Measurements from ENCODE around the gene PLCE1.
A peak's percentile ranks its signal among the peaks of the same experiment; 100 is the strongest.
"Not testable (repeated sequence)": the region's sequence is repeated elsewhere in the genome, so short reads cannot be mapped to it uniquely, and the experiment has no call there.

The PLCE1 gene

GRCh38 chr10:93993782-93994437 lies at the start of gene PLCE1:
Gene PLCE1 (plus strand): TSS chr10:93993931. CDS start chr10:94031047, 37,116 bp downstream.
- DNase-seq (ENCODE audit: low read depth): no peak

- DNase-seq (ENCODE audit: low read depth): no peak
These were observed 47.9 kb upstream of the PLCE1 start for GRCh38 chr10:93945819-93946218.

- peak; percentile 82 for DNase-seq (ENCODE audit: low read depth)
These were observed 46.7 kb upstream of the PLCE1 start for GRCh38 chr10:93947055-93947454.

DNA sequence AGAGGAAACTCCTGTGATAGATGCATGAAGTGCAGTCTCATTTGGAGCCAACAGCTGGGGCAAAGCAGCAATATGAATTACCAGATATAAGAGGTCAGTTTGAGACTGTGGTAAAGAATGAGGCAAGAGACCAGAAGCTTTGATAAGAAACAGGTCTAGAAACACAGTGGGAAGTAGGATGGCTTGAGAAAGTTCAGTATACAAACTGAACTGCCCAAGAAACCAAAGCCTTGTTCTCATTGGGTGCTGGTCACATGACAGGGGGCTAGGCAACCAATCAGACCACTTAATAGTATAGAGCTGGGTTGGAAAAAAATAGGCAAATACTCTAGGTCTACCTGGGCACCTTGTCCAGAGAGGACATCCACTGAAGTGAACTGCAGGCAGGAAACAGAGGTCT lies 46.2 kb upstream of the PLCE1 start:
- DNase-seq (ENCODE audit: low read depth): no peak

DNA sequence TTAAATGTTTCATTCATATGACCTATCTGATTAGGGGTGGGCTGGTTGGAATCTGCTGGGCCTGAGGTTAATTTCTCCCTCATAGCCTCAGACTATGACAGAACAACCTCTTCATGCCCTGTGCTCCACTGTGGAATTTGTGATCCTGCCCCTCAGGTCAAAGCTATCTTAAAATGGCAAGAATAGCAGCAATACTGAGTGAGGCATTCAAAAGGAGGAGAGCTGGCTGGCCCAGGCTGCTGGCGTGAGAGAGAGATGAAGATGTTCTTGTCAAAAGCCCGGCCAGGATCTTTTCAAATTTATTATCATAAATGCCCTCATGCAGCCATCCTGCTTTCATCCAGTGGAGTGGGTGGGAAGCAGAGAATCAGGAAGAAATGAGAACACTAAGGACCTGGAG lies 41.8 kb upstream of the PLCE1 start:
- no peak for DNase-seq (ENCODE audit: low read depth)

DNA sequence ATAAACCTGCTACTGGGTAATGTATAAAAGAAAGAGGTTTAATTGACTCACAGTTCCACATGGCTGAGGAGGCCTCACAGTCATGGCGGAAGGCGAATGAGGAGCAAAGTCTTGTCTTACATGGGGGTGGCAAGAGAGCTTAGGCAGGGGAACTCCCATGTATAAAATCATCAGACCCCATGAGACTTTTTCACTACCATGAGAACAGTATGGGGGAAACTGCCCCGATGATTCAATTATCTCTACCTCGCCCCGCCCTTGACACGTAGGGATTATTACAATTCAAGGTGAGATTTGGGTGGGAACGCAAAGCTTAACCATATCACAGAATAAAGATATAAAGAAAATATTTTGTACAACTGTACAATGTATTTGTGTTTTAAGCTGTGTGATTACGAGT lies 39.4 kb upstream of the PLCE1 start:
- no peak for DNase-seq (ENCODE audit: low read depth)

DNA sequence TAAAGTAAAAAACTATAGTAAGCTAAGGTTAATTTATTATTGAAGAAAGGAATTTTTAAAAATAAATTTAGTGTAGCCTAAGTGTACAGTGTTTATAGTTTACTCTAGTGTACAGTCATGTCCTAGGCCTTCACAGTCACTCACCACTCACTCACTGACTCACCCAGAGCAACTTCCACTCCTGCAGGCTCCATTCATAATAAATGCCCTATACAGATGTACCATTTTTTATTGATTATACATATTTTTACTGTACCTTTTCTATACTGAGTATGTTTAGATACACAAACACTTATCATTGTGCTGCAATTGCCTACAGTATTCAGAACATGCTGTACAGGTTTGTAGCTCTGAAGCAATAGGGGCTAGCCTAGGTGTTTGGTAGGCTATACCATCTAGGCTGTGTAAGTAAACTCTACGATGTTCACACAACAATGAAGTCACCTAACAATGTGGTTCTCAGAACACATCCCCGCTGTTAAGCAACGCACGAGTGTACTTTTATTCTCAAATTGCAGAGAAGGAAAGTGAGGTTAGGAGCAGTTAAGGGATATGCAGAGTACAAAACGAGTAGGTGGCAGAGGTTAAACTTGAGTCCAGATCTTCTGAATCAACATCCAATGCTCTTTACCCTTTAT lies 38.9 kb upstream of the PLCE1 start:
- DNase-seq (ENCODE audit: low read depth): no peak

- no peak for DNase-seq (ENCODE audit: low read depth)
These were observed 34.9 kb upstream of the PLCE1 start for GRCh38 chr10:93958834-93959233.

DNA sequence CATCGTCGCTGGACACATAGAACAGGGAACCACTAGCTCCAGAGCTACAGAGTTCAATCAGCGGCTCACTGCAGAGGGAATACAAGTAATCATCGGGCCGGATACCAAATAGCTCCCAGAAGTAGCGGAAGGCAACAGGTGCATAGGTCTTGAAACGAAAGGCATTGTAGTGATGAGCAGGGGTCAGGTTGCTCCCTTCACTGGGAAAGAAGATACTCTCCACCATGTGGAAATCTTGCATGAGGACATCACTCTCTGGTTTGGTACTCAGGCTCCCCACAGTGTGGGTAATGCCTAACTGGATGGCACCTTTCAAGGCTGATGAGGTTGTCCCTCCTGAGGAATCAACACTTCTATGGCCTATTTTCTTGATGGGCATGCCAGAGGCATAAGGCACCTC lies 32.7 kb upstream of the PLCE1 start:
- DNase-seq (ENCODE audit: low read depth): not testable (repeated sequence)

DNA sequence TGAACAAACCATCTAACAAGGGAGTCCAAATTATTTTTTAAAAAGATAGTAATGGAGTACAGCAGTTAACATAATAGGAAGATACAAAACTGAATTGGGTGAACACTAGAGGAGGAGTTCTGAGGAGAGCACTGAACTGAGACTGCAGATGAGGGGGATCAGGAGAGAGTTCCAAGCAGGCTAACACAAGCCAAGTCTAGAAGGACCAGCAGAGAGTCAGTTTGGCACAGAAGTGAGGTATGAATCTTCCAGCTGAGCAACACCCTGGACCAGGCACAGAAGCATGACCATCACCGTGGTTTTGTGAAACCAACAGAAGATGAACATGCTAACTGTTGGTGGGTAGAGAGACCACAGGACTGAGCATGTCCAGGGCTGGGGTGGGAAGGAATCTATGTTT lies 30.8 kb upstream of the PLCE1 start:
- no peak for DNase-seq (ENCODE audit: low read depth)

DNA sequence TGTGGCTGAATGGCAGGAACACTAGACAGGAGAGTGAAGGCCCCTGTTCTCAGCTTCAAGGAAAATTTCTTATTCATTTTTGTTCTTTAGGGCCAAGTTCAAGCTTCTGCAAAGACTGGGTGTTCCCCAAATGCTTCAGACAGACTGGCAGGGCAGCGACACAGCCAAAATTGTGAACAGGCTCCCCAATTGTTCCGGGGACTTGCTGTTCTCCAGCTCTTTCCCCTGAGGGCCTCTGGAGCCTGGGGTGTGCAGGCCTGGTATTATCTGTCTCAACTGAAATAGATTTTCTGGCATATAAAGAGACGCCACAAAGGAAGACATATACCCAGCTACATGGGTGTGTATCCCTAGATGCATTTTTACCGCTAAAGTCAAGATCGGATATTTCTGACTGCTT lies 30.3 kb upstream of the PLCE1 start:
- no peak for DNase-seq (ENCODE audit: low read depth)

DNA sequence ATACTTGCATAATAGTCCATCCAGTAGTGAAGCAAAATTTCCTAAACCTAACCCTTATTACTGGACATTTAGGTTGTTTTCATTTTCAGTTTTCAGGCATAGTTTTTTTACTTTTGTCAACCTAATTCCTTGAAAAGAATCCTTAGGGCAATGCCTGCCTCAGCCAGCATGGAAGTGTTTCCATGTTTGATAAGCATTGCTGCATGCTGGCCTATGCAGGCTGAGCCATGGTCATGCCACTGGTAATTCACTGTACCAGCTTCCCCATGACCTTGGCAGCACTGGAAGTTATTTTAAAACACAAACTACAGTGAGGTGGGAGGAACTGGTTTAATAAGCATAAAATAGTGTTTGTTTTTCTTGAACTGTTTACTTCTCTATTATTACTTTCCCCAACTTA lies 27.8 kb upstream of the PLCE1 start:
- no peak for DNase-seq (ENCODE audit: low read depth)

DNA sequence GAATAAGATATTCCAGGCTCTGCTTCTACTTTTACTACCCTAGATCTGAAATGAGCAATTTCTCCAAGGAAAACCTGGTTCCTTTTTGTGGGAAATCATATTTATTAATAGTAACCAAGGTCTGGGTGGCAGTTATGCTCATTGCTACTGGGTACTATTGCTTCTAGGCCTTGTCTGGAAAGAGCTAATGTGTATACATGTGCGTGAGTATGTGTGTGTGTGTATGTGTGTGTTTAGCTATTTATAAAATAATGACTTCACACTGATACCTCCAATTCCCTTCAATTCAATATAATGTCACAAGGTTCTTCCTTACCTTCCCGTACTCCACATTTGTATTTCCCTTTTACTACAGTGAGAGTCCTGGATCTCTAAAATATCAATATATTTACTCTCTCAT lies 26.0 kb upstream of the PLCE1 start:
- no peak for DNase-seq (ENCODE audit: low read depth)

DNA sequence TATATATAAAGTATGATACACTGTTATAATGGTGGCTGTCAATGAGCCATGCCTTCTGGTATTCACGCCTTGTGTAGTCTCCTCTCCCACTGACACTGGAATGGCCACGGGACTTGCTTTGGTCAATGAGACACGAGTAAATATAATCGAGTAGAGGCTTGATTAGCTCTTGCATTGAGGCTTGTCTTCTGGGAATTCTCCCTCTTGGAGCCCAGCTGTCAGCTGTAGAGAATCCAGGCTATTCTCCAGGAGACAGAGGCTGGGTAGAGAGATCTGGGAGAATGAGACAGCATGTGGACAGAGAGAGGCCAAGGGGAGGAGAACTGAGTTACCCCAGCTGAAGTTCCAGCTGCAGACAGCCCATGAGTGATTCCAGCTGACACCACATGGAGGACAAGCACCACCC lies 25.2 kb upstream of the PLCE1 start:
- no peak for DNase-seq (ENCODE audit: low read depth)

DNA sequence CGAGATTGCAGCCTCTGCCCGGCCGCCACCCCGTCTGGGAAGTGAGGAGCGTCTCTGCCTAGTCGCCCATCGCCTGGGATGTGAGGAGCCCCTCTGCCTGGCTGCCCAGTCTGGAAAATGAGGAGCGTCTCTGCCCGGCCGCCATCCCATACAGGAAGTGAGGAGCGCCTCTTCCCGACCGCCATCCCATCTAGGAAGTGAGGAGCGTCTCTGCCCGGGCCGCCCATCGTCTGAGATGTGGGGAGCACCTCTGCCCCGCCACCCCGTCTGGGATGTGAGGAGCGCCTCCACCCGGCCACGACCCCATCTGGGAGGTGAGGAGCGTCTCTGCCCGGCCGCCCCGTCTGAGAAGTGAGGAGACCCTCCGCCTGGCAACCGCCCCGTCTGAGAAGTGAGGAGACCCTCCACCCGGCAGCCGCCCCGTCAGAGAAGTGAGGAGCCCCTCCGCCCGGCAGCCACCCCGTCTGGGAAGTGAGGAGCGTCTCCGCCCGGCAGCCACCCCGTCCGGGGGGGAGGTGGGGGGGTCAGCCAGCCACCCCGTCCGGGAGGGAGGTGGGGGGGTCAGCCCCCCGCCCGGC lies 23.2 kb upstream of the PLCE1 start:
- not testable (repeated sequence) for DNase-seq (ENCODE audit: low read depth)

GRCh38 chr10:93973748-93974445 lies 19.8 kb upstream of the PLCE1 start:
- no peak for DNase-seq (ENCODE audit: low read depth)

GRCh38 chr10:93977442-93977841 lies 16.3 kb upstream of the PLCE1 start:
- no peak for DNase-seq (ENCODE audit: low read depth)

DNA sequence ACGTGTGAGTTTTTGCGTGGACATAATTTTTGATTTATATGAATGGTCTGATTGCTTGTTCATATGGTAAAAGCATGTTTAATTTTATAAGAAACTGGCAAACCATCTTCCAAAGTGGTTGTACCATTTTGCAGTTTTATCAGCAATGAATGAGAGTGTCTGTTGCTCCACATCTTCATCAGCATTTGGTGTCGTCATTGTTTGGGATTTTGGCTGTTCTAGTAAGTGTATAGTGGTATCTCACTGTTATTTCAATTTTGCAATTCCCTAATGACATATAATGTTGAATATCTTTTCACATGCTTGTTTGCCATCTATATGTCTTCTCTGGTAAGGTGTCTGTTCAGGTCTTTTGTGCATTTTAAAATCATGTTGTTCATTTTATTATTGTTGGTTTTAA lies 13.2 kb upstream of the PLCE1 start:
- DNase-seq (ENCODE audit: low read depth): no peak

GRCh38 chr10:93991114-93991513 lies 2.6 kb upstream of the PLCE1 start:
- no peak for DNase-seq (ENCODE audit: low read depth)

- DNase-seq (ENCODE audit: low read depth): no peak
These were observed 2.0 kb upstream of the PLCE1 start for GRCh38 chr10:93991596-93992284.

GRCh38 chr10:93992400-93993030 lies 1.2 kb upstream of the PLCE1 start:
- DNase-seq (ENCODE audit: low read depth): no peak

GRCh38 chr10:93993414-93993781 lies 333 bp upstream of the PLCE1 start:
- no peak for DNase-seq (ENCODE audit: low read depth)
